Mesenchymal stem cell (in vitro differentiated cells and primary cell): Measurements from ENCODE around the gene CAT.

Experiments
- DNase-seq: peaks from one replicate; pipeline ENCODE4 v3.0.0-alpha.2; 2013
- H2AFZ ChIP-seq: one replicate; pipeline ENCODE4 v1.6.1; 2013; ENCODE audit warnings: low read depth, mild to moderate bottlenecking, control low read depth, inconsistent platforms, low read length, moderate library complexity
- H2AK5ac ChIP-seq: 2 replicates; pipeline ENCODE4 v1.6.1; 2013; ENCODE audit warnings: low read length, moderate library complexity, mild to moderate bottlenecking, inconsistent platforms; ENCODE audit not compliant: severe bottlenecking
- H2BK120ac ChIP-seq: one replicate; pipeline ENCODE4 v1.6.1; 2013; ENCODE audit warnings: low read depth, mild to moderate bottlenecking, inconsistent platforms, low read length, moderate library complexity
- H2BK12ac ChIP-seq, 2 experiments: one replicate each; pipeline ENCODE4 v1.6.1; 2013; ENCODE audit warnings: inconsistent platforms in 2 of 2, low read length in 2 of 2, mild to moderate bottlenecking in 2 of 2, moderate library complexity in 2 of 2, control low read depth in 1 of 2
- H2BK15ac ChIP-seq: one replicate; pipeline ENCODE4 v1.6.1; 2013; ENCODE audit warnings: mild to moderate bottlenecking, low read depth, inconsistent platforms; ENCODE audit not compliant: poor library complexity, severe bottlenecking
- H2BK5ac ChIP-seq: 2 replicates; pipeline ENCODE4 v1.6.1; 2013; ENCODE audit warnings: low read depth, mild to moderate bottlenecking, low read length, control low read depth, inconsistent platforms; ENCODE audit not compliant: poor library complexity, severe bottlenecking
- H3K14ac ChIP-seq, 2 experiments: one replicate each; pipeline ENCODE4 v1.6.1; 2013; ENCODE audit warnings: inconsistent platforms in 2 of 2, low read length in 2 of 2, control low read depth in 1 of 2, mild to moderate bottlenecking in 1 of 2, moderate library complexity in 1 of 2
- H3K18ac ChIP-seq, 2 experiments: one replicate each; pipeline ENCODE4 v1.6.1; 2013; ENCODE audit warnings: inconsistent platforms in 2 of 2, low read length in 2 of 2, control low read depth in 1 of 2, low read depth in 1 of 2, mild to moderate bottlenecking in 1 of 2
- H3K23ac ChIP-seq, 2 experiments: one replicate each; pipeline ENCODE4 v1.6.1; 2013; ENCODE audit warnings: inconsistent platforms in 2 of 2, low read length in 2 of 2, mild to moderate bottlenecking in 2 of 2, moderate library complexity in 2 of 2, control low read depth in 1 of 2
- H3K27ac ChIP-seq: 2 replicates; pipeline ENCODE4 v1.5.1; 2013; ENCODE audit warnings: mild to moderate bottlenecking, moderate library complexity, low read length, control low read depth, inconsistent platforms; ENCODE audit not compliant: poor library complexity, severe bottlenecking
- H3K27me3 ChIP-seq, 2 experiments: 2 replicates each; pipeline versions ENCODE4 v1.6.1 to v1.7.0; 2013; ENCODE audit warnings: low read length in 2 of 2, mild to moderate bottlenecking in 2 of 2, moderate library complexity in 2 of 2, control low read depth in 1 of 2, inconsistent platforms in 1 of 2; ENCODE audit not compliant: control insufficient read depth in 1 of 2, insufficient read depth in 1 of 2
- H3K36me3 ChIP-seq, 2 experiments: 2 replicates each; pipeline versions ENCODE4 v1.6.1 to v1.7.0; 2013; ENCODE audit warnings: low read length in 2 of 2, control low read depth in 1 of 2, inconsistent platforms in 1 of 2, low read depth in 1 of 2, mild to moderate bottlenecking in 1 of 2; ENCODE audit not compliant: insufficient read depth in 2 of 2, control insufficient read depth in 1 of 2
- H3K4ac ChIP-seq, 2 experiments: one replicate each; pipeline ENCODE4 v1.6.1; 2013; ENCODE audit warnings: inconsistent platforms in 2 of 2, low read length in 2 of 2, mild to moderate bottlenecking in 2 of 2, moderate library complexity in 2 of 2, control low read depth in 1 of 2, low read depth in 1 of 2
- H3K4me1 ChIP-seq: 2 replicates; pipeline ENCODE4 v1.6.1; 2013; ENCODE audit warnings: low read depth, low read length, control low read depth; ENCODE audit not compliant: control insufficient read depth, insufficient read depth
- H3K4me2 ChIP-seq: 2 replicates; pipeline ENCODE4 v1.6.1; 2013; ENCODE audit warnings: low read length, mild to moderate bottlenecking, inconsistent platforms; ENCODE audit not compliant: poor library complexity, severe bottlenecking
- H3K4me3 ChIP-seq, 2 experiments: 2 replicates each; pipeline versions ENCODE4 v1.5.1 to v1.7.0; 2013; ENCODE audit warnings: low read length in 2 of 2, mild to moderate bottlenecking in 2 of 2, control low read depth in 1 of 2, low read depth in 1 of 2; ENCODE audit not compliant: insufficient read depth in 1 of 2
- H3K79me1 ChIP-seq: replicated peaks from 2 replicates; pipeline ENCODE4 v1.6.1; 2013; ENCODE audit warnings: mild to moderate bottlenecking, control low read depth, low read length, inconsistent platforms; ENCODE audit not compliant: poor library complexity, severe bottlenecking
- H3K9ac ChIP-seq: 2 replicates; pipeline ENCODE4 v1.7.0; 2013; ENCODE audit warnings: mild to moderate bottlenecking, low read length, moderate library complexity
- H3K9me3 ChIP-seq: 2 replicates; pipeline ENCODE4 v1.7.0; 2013; ENCODE audit warnings: mild to moderate bottlenecking, low read length; ENCODE audit not compliant: control insufficient read depth
- H4K8ac ChIP-seq: one replicate; pipeline ENCODE4 v1.6.1; 2013; ENCODE audit warnings: inconsistent platforms, mild to moderate bottlenecking, low read length, moderate library complexity
- H4K91ac ChIP-seq: one replicate; pipeline ENCODE4 v1.6.1; 2013; ENCODE audit warnings: mild to moderate bottlenecking, low read length, inconsistent platforms
- WGBS: methylation state at CpG from one replicate; pipeline ENCODE4 v1.1.7; 2013; ENCODE audit warnings: mixed read lengths; 5-methylcytosine and 5-hydroxymethylcytosine counted together

CAT gene

DNA sequence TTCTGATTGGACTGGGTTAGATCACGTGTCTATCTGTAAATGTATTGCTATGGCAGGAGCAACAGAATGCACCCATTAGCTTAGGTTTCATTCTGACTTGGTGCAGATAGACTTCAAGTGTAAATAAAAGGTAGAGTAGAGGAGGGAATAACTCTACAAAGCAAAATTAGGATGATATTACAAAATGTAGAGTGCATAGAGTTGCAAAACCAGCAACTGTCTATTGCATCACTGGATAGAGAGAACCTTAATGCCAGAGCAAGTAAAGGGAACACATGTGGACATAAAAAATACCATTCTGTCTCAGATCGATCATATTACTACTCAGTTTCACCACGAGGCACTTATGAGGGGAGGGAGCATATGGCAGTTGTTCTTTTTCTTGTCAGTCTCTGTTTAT, 22.0 kb upstream of the CAT start:
- no peak for DNase-seq
- 88% methylated on average over 1 of the region's 3 CpGs for WGBS

DNA sequence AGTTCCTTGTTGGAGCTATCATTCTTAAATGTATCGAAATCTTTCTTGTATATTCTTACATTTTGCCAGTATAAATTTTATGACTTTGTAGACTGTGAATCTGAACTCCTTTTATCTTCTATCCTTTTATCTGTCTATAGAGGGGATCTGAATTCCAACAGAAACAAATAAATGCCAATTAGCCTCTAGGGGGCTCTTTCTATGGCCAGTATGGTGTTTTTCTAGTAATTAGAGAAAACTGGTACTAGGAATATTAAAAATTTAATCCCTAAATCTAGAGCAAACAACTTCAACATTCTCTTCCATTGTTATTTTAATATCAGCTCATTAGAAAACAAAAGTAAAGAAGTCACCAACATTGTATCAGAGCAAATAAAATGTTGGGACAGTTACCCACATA, 21.5 kb upstream of the CAT start:
- no peak overlapping the region for H2AFZ ChIP-seq
- no peak overlapping the region for H3K14ac ChIP-seq
- no peak overlapping the region for H3K4ac ChIP-seq
- H2BK12ac ChIP-seq: no peak overlapping the region
- no peak overlapping the region for H3K27ac ChIP-seq
- no peak overlapping the region for H2BK120ac ChIP-seq
- H3K18ac ChIP-seq: no peak overlapping the region
- no peaks in the 10 kb centered on the region for H3K36me3 ChIP-seq
- H4K8ac ChIP-seq: no peak overlapping the region
- no peaks in the 10 kb centered on the region for H3K27me3 ChIP-seq
- no peak overlapping the region for H3K4me2 ChIP-seq
- no peaks in the 10 kb centered on the region for H3K4me1 ChIP-seq
- WGBS: no CpG with 5 or more reads among the region's 1 CpG
- no peak for DNase-seq
- H3K79me1 ChIP-seq: no peaks in the 10 kb centered on the region
- no peak overlapping the region for H3K9ac ChIP-seq
- peaks cover 27% of the 10 kb centered on the region for H3K9me3 ChIP-seq
- no peak overlapping the region for H4K91ac ChIP-seq
- no peak overlapping the region for H2AK5ac ChIP-seq
- no peak overlapping the region for H2BK15ac ChIP-seq
- no peak overlapping the region for H3K23ac ChIP-seq
- H2BK5ac ChIP-seq: no peak overlapping the region
- no peak overlapping the region for H3K4me3 ChIP-seq

More for the DNA sequence above, 22.0 kb upstream of the CAT start:
- Histone ChIP-seq H2AFZ (no peak overlapping the region), H3K9ac (no peak overlapping the region), H2BK12ac (no peak overlapping the region), H2BK5ac (no peak overlapping the region), H2BK120ac (no peak overlapping the region), H3K4me2 (no peak overlapping the region), H3K36me3 (no peaks in the 10 kb centered on the region), H3K27ac (no peak overlapping the region), H3K4ac (no peak overlapping the region), H3K23ac (no peak overlapping the region), H4K91ac (no peak overlapping the region), H3K27me3 (no peaks in the 10 kb centered on the region), H4K8ac (no peak overlapping the region), H3K18ac (no peak overlapping the region), H3K4me1 (no peaks in the 10 kb centered on the region), H3K9me3 (peaks cover 32% of the 10 kb centered on the region), H3K4me3 (no peak overlapping the region), H2AK5ac (no peak overlapping the region), H3K79me1 (no peaks in the 10 kb centered on the region), H3K14ac (no peak overlapping the region), H2BK15ac (no peak overlapping the region)

DNA sequence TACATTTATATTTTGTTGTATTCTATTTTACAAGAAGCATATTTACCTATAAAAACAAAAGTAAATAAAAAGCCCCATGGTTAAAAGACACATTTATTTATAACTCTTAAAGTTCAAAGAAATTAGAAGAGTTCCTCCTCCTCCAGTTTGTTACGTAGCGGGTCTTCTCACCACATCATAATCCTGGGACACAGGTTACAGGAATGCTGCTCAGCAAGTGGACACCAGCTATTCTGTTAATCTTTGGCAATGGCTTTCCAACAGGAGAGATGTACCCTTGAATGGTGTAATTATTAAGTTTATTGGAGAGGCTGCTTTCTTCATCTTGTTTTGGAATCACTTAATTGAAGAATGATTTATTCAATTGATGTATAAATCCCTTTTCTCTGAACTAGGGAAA, 19.6 kb upstream of the CAT start:
- H3K27me3 ChIP-seq: no peaks in the 10 kb centered on the region
- no peak overlapping the region for H2BK12ac ChIP-seq
- no peak overlapping the region for H2AFZ ChIP-seq
- no peak overlapping the region for H3K14ac ChIP-seq
- no peak overlapping the region for H3K4ac ChIP-seq
- H3K4me2 ChIP-seq: no peak overlapping the region
- no peaks in the 10 kb centered on the region for H3K36me3 ChIP-seq
- no peak overlapping the region for H4K8ac ChIP-seq
- no peak overlapping the region for H3K23ac ChIP-seq
- H3K27ac ChIP-seq: no peak overlapping the region
- H2BK120ac ChIP-seq: no peak overlapping the region
- H2BK15ac ChIP-seq: no peak overlapping the region
- no peak for DNase-seq
- H2AK5ac ChIP-seq: no peak overlapping the region
- no peak overlapping the region for H4K91ac ChIP-seq
- peaks cover 9% of the 10 kb centered on the region for H3K9me3 ChIP-seq
- H3K4me3 ChIP-seq: no peak overlapping the region
- no peak overlapping the region for H2BK5ac ChIP-seq
- no peak overlapping the region for H3K18ac ChIP-seq
- no peaks in the 10 kb centered on the region for H3K79me1 ChIP-seq
- 100% methylated on average over 2 of the region's 2 CpGs for WGBS
- H3K9ac ChIP-seq: no peak overlapping the region
- H3K4me1 ChIP-seq: no peaks in the 10 kb centered on the region

GRCh38 chr11:34423300-34423699, 15.4 kb upstream of the CAT start:
- Histone ChIP-seq H3K27me3 (no peaks in the 10 kb centered on the region), H2BK5ac (no peak overlapping the region), H3K79me1 (no peaks in the 10 kb centered on the region), H4K8ac (no peak overlapping the region), H3K4ac (no peak overlapping the region), H2AFZ (no peak overlapping the region), H2BK15ac (no peak overlapping the region), H3K14ac (no peak overlapping the region), H3K4me2 (no peak overlapping the region), H3K27ac (no peak overlapping the region), H3K4me3 (no peak overlapping the region), H3K4me1 (peaks cover 3% of the 10 kb centered on the region), H3K23ac (no peak overlapping the region), H3K9ac (no peak overlapping the region), H3K9me3 (no peaks in the 10 kb centered on the region), H2BK120ac (no peak overlapping the region), H2AK5ac (no peak overlapping the region), H3K18ac (no peak overlapping the region), H3K36me3 (no peaks in the 10 kb centered on the region), H4K91ac (no peak overlapping the region), H2BK12ac (no peak overlapping the region)
- WGBS: 90% methylated on average over 7 of the region's 7 CpGs
- DNase-seq: no peak
